Fibroblast of lung (primary cell): ENCODE measurements around the gene FIBCD1. TPM values are rescaled to one million over a fixed set of nuclear protein-coding genes. Genes with fewer than 3 reads are reported as not detected.

Experiments
- DNase-seq, 2 donors: peaks; one replicate each; pipeline versions ENCODE4 v3.0.0 to v3.0.0-alpha.2; 2010; ENCODE audit warnings: low read depth in 2 of 2
- H2AFZ ChIP-seq: 2 replicates; pipeline ENCODE4 v1.5.1; 2012; ENCODE audit warnings: low read length, control low read depth, inconsistent platforms
- H3K27ac ChIP-seq: 2 replicates; pipeline ENCODE4 v1.5.1; 2011; ENCODE audit warnings: low read length, control low read depth; ENCODE audit not compliant: insufficient read depth
- H3K27me3 ChIP-seq: 2 replicates; pipeline ENCODE4 v1.5.1; 2011; ENCODE audit warnings: mild to moderate bottlenecking, low read length; ENCODE audit not compliant: control insufficient read depth, insufficient read depth
- H3K36me3 ChIP-seq: 2 replicates; pipeline ENCODE4 v1.5.1; 2011; ENCODE audit warnings: low read length; ENCODE audit not compliant: control insufficient read depth, insufficient read depth
- H3K4me1 ChIP-seq: 2 replicates; pipeline ENCODE4 v1.5.1; 2011; ENCODE audit warnings: low read length; ENCODE audit not compliant: control insufficient read depth, insufficient read depth; ENCODE audit errors: extremely low read depth
- H3K4me2 ChIP-seq: 2 replicates; pipeline ENCODE4 v1.5.1; 2011; ENCODE audit warnings: low read length, control low read depth; ENCODE audit not compliant: insufficient read depth; ENCODE audit errors: extremely low read depth
- H3K4me3 ChIP-seq, 4 experiments: fragments of 200-600 bp in 1 of 4; sonication (generic) in 1 of 4; replicated peaks in 1 of 4; 2 replicates each; pipeline ENCODE4 v1.5.1; 2011 to 2016; ENCODE audit warnings: low read length in 4 of 4, low read depth in 3 of 4, mild to moderate bottlenecking in 3 of 4, control low read depth in 2 of 4, inconsistent platforms in 1 of 4, mixed read lengths in 1 of 4; ENCODE audit not compliant: insufficient read depth in 1 of 4; ENCODE audit errors: control extremely low read depth in 1 of 4
- H3K79me2 ChIP-seq: 2 replicates; pipeline ENCODE4 v1.5.1; 2012; ENCODE audit warnings: mild to moderate bottlenecking, low read length, inconsistent platforms; ENCODE audit not compliant: control insufficient read depth, insufficient read depth
- H3K9ac ChIP-seq: 2 replicates; pipeline ENCODE4 v1.5.1; 2011; ENCODE audit warnings: mild to moderate bottlenecking, low read length, control low read depth; ENCODE audit not compliant: insufficient read depth
- H3K9me3 ChIP-seq: 2 replicates; pipeline ENCODE4 v1.5.1; 2012; ENCODE audit warnings: low read depth, low read length; ENCODE audit not compliant: control insufficient read depth, insufficient read depth
- H4K20me1 ChIP-seq: 2 replicates; pipeline ENCODE4 v1.5.1; 2011; ENCODE audit warnings: low read length; ENCODE audit not compliant: control insufficient read depth, insufficient read depth; ENCODE audit errors: extremely low read depth
- EZH2 ChIP-seq: IDR thresholded peaks from 2 replicates; pipeline ENCODE4 v1.5.1; 2012; ENCODE audit warnings: low read length, control low read depth, mild to moderate bottlenecking; ENCODE audit errors: missing control alignments
- polyA plus RNA-seq, 2 donors: library from polyadenylated mRNA; depleted of rRNA in 1 of 2; stranded (reverse) in 1 of 2; unstranded in 1 of 2; fragments of >200 nt; gene quantifications; 2 replicates each; pipeline ENCODE4 v1.2.1, GENCODE V29; 2011 to 2012; ENCODE audit warnings: missing spikeins in 1 of 2
- total RNA-seq: library from RNA; depleted of rRNA; stranded (reverse); fragments of >200 nt; gene quantifications from 2 replicates; pipeline ENCODE4 v1.2.1, GENCODE V29; 2014
- TF ChIP-seq, protein P1 (sequence below), 2 donors: IDR thresholded peaks in 1 of 2; conservative IDR thresholded peaks in 1 of 2; 1 replicate in 1 of 2; 2 replicates in 1 of 2; pipeline ENCODE4 v1.5.1; 2011 to 2012; ENCODE audit warnings: low read length in 2 of 2, control low read depth in 1 of 2, inconsistent platforms in 1 of 2, low read depth in 1 of 2, mild to moderate bottlenecking in 1 of 2

FIBCD1 gene
- total and polyA plus RNA-seq, 2 donors (not counting 1 experiment from before 2014, with no cell fraction given), result 7.3 to 28.0 TPM

DNA sequence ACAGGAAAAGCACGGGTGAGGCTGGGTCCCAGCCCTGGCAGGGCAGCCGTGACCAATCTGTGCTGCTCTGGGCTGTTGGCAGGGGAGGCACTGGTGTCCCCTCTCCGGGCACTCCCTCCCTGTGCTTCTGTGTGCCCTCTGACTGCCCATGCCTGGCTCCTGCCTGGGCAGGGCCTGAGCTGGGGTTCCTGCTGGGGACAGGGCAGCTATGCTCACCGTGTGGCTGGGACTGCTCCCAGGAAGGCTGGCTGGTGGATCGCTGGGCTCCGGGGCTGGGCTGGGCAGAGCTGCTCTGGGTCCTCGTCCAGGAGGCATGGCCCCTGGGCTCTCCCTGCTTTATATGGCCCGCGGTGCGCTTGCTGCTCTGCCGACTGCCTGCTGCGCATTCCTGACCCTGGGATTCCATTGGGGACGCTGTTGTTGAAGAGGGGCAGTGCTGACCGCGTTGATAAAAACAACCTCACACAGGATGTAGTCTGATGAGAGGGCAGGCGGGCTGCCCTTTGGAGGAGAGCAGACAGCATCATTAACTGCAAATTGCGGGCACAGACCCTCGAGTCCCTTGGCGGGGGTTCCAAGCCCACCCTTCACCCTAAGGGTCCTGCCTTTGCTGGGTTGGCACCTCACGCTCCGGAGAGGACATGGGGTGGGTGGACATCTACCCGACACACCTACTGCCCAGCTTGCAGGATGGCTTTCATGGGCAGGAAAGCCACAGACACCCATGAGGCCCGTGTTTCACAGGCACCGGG lies 43.4 kb downstream of the FIBCD1 start:
- Histone ChIP-seq H3K9me3 (no peaks in the 10 kb centered on the region), H3K79me2 (no peaks in the 10 kb centered on the region), H3K27ac (no peak overlapping the region), H3K9ac (no peak overlapping the region), H3K4me2 (no peak overlapping the region), H3K36me3 (peaks cover 12% of the 10 kb centered on the region), H3K4me1 (no peaks in the 10 kb centered on the region), H4K20me1 (no peaks in the 10 kb centered on the region), H3K27me3 (no peaks in the 10 kb centered on the region), H2AFZ (no peak overlapping the region), H3K4me3 (no peak overlapping the region)
- TF ChIP-seq, protein P1, sequence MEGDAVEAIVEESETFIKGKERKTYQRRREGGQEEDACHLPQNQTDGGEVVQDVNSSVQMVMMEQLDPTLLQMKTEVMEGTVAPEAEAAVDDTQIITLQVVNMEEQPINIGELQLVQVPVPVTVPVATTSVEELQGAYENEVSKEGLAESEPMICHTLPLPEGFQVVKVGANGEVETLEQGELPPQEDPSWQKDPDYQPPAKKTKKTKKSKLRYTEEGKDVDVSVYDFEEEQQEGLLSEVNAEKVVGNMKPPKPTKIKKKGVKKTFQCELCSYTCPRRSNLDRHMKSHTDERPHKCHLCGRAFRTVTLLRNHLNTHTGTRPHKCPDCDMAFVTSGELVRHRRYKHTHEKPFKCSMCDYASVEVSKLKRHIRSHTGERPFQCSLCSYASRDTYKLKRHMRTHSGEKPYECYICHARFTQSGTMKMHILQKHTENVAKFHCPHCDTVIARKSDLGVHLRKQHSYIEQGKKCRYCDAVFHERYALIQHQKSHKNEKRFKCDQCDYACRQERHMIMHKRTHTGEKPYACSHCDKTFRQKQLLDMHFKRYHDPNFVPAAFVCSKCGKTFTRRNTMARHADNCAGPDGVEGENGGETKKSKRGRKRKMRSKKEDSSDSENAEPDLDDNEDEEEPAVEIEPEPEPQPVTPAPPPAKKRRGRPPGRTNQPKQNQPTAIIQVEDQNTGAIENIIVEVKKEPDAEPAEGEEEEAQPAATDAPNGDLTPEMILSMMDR (conservative IDR thresholded peaks at IDR 0.05 in 1 of 2, IDR thresholded peaks at IDR 0.05 in 1 of 2; ENCODE audit: low read depth in 1 of 2, low read length in 2 of 2), result no peak
- TF ChIP-seq EZH2, result no peak
- DNase-seq, result no peak

DNA sequence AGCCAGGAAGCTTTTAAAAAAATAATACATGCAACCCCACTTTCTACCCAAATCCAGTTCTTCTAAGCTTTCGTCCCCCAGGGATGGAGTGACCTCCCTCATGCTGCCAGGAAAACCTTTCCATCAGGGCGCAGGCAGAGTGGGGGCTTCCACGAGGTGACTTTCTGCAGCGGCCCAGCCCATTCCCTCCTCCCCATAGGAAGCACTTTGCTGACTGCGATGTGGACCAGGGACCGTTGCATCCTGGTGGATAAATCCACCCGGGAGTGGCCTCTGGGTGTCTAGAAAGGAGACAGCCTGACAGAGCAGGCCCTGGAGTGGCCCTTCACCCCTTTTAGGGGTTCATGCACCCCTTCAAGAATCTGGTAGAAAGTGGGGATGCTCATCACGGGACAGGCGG lies 44.0 kb downstream of the FIBCD1 start:
- Histone ChIP-seq H3K27ac (no peak overlapping the region), H3K9ac (no peak overlapping the region), H3K4me2 (no peak overlapping the region), H3K9me3 (no peaks in the 10 kb centered on the region), H2AFZ (no peak overlapping the region), H3K4me3 (no peak overlapping the region), H3K27me3 (no peaks in the 10 kb centered on the region), H3K36me3 (peaks cover 16% of the 10 kb centered on the region), H3K4me1 (no peaks in the 10 kb centered on the region), H4K20me1 (no peaks in the 10 kb centered on the region), H3K79me2 (no peaks in the 10 kb centered on the region)
- no peak for TF ChIP-seq EZH2
- TF ChIP-seq, protein P1 (conservative IDR thresholded peaks at IDR 0.05 in 1 of 2, IDR thresholded peaks at IDR 0.05 in 1 of 2; ENCODE audit: low read depth in 1 of 2, low read length in 2 of 2), result no peak
- no peak for DNase-seq

DNA sequence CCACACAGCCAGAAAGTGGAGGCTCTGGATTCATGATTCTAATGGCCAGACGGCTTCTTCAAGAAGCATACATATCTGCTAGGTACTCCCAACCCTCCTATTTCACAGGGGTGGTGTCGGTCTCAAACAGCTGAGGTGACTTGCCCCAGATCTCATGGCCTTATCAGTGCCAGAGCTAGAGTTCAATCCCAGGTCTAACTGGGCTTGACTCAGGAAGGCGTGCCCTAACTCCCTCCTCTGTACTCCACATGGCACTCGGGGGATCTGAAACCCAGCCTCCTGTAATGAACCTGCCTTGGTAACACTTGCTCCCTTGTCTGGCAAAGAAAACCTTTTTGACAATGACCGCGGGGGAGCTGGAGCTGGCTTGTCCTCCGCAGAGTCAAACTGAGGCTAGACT lies 44.5 kb downstream of the FIBCD1 start:
- no peaks in the 10 kb centered on the region for H3K4me1 ChIP-seq
- no peak overlapping the region for H3K9ac ChIP-seq
- no peak for DNase-seq
- TF ChIP-seq EZH2, result no peak
- TF ChIP-seq, protein P1 (conservative IDR thresholded peaks at IDR 0.05 in 1 of 2, IDR thresholded peaks at IDR 0.05 in 1 of 2; ENCODE audit: low read depth in 1 of 2, low read length in 2 of 2), result no peak
- H3K27me3 ChIP-seq, result no peaks in the 10 kb centered on the region
- H2AFZ ChIP-seq, result no peak overlapping the region
- H3K36me3 ChIP-seq, result peaks cover 18% of the 10 kb centered on the region
- H3K79me2 ChIP-seq, result no peaks in the 10 kb centered on the region
- no peaks in the 10 kb centered on the region for H3K9me3 ChIP-seq
- H3K4me2 ChIP-seq, result no peak overlapping the region
- no peaks in the 10 kb centered on the region for H4K20me1 ChIP-seq
- H3K4me3 ChIP-seq, result no peak overlapping the region
- no peak overlapping the region for H3K27ac ChIP-seq
